HEK293T (cell line): ENCODE data around the gene TMEM135.
"Not testable (repeated sequence)": the region's sequence is repeated elsewhere in the genome, so short reads cannot be mapped to it uniquely, and the experiment has no call there.

Source experiments
- CTCF ChIA-PET: fragments of 350-600 bp; formaldehyde crosslinking; extraction: SDS; loops from one replicate; lab custom pipeline; 2021; ENCODE audit warnings: antibody characterized with exemption, inconsistent platforms; lab: Yijun Ruan, JAX
- POLR2A ChIA-PET: fragments of 350-600 bp; formaldehyde crosslinking; extraction: SDS; loops from one replicate; lab custom pipeline; 2020; ENCODE audit warnings: antibody characterized with exemption, inconsistent platforms; lab: Yijun Ruan, JAX
- DNase-seq: peaks from one replicate; pipeline ENCODE4 v3.0.0; 2012; ENCODE audit warnings: mixed read lengths; ENCODE audit errors: extremely low spot score
- ARNT ChIP-seq: fragments of 450-650 bp; IDR thresholded peaks from 2 replicates; pipeline ENCODE4 v1.6.1; 2017; ENCODE audit warnings: mild to moderate bottlenecking
- BHLHE40 ChIP-seq: fragments of 450-650 bp; IDR thresholded peaks from 2 replicates; pipeline ENCODE4 v1.6.1; 2016; ENCODE audit warnings: mild to moderate bottlenecking, moderate library complexity, borderline replicate concordance
- CTBP1 ChIP-seq: fragments of 450-650 bp; IDR thresholded peaks from 2 replicates; pipeline ENCODE4 v1.6.1; 2016; ENCODE audit warnings: borderline replicate concordance
- ELF4 ChIP-seq: fragments of 450-650 bp; IDR thresholded peaks from 2 replicates; pipeline ENCODE4 v1.6.1; 2017; ENCODE audit warnings: antibody characterized with exemption
- FOXA1 ChIP-seq: fragments of 450-650 bp; IDR thresholded peaks from 2 replicates; pipeline ENCODE4 v1.6.1; 2016; ENCODE audit warnings: mild to moderate bottlenecking
- FOXK2 ChIP-seq: fragments of 450-650 bp; IDR thresholded peaks from 2 replicates; pipeline ENCODE4 v1.6.1; 2016; ENCODE audit warnings: mild to moderate bottlenecking
- FOXM1 ChIP-seq: fragments of 450-650 bp; IDR thresholded peaks from 2 replicates; pipeline ENCODE4 v1.6.1; 2017; ENCODE audit warnings: mild to moderate bottlenecking, borderline replicate concordance
- HDGF ChIP-seq: fragments of 450-650 bp; IDR thresholded peaks from 2 replicates; pipeline ENCODE4 v1.6.1; 2017; ENCODE audit warnings: antibody characterized with exemption, borderline replicate concordance
- L3MBTL2 ChIP-seq: fragments of 450-650 bp; conservative IDR thresholded peaks from 2 replicates; pipeline ENCODE4 v1.6.1; 2016; ENCODE audit warnings: mild to moderate bottlenecking
- LEF1 ChIP-seq: fragments of 450-650 bp; IDR thresholded peaks from 2 replicates; pipeline ENCODE4 v1.6.1; 2017; ENCODE audit warnings: mild to moderate bottlenecking, borderline replicate concordance
- NFRKB ChIP-seq: fragments of 450-650 bp; IDR thresholded peaks from 2 replicates; pipeline ENCODE4 v1.6.1; 2016; ENCODE audit warnings: mild to moderate bottlenecking, moderate library complexity
- SP1 ChIP-seq: fragments of 450-650 bp; IDR thresholded peaks from 2 replicates; pipeline ENCODE4 v1.6.1; 2017
- SUZ12 ChIP-seq: fragments of 450-650 bp; IDR thresholded peaks from 2 replicates; pipeline ENCODE4 v1.6.1; 2016; ENCODE audit warnings: mild to moderate bottlenecking
- TARDBP ChIP-seq: fragments of 450-650 bp; IDR thresholded peaks from 2 replicates; pipeline ENCODE4 v1.6.1; 2016
- ZNF384 ChIP-seq: fragments of 450-650 bp; IDR thresholded peaks from 2 replicates; pipeline ENCODE4 v1.6.1; 2016
- TF ChIP-seq, protein P1 (sequence below): fragments of 450-650 bp; IDR thresholded peaks from 2 replicates; pipeline ENCODE4 v1.6.1; 2016

TMEM135 gene

DNA sequence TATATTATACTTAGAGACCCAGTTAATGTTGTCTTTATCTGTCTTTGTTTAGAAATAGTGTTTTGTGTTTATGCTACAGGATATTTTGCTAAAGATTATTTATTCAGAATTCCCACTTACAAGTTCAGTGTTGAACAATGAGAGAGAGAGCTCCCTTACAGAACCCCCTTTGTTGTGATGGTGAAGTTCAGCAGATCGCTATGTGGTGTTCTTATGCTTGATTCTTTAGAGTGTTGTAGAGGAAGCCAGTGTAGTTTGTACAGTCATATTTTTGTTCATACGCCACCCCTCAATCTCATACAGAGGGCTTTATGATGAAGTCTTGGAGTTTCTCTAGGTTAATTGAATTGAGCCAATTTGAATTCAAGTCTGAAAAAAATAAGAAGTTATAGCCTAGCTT is 150.2 kb downstream of the TMEM135 start:
- no peak for TF ChIP-seq L3MBTL2
- CTCF ChIA-PET: no interaction called here
- POLR2A ChIA-PET: no interaction called here
- no peak for DNase-seq

DNA sequence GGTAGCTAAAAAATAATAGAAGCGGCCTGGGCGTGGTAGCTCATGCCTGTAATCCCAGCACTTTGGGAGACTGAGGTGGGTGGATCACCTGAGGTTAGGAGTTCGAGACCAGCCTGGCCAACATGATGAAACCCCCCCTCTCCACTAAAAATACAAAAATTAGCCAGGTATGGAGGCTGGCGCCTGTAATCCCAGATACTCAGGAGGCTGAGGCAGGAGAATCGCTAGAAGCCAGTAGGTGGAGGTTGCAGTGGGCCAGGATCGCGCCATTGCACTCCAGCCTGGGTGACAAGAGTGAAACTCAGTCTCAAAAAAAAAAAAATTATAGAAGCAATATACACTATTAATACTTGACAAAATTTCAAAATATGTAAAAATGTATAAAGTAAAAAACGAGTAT is 150.7 kb downstream of the TMEM135 start:
- CTCF ChIA-PET, DNase-seq, POLR2A ChIA-PET: not testable (repeated sequence)

DNA sequence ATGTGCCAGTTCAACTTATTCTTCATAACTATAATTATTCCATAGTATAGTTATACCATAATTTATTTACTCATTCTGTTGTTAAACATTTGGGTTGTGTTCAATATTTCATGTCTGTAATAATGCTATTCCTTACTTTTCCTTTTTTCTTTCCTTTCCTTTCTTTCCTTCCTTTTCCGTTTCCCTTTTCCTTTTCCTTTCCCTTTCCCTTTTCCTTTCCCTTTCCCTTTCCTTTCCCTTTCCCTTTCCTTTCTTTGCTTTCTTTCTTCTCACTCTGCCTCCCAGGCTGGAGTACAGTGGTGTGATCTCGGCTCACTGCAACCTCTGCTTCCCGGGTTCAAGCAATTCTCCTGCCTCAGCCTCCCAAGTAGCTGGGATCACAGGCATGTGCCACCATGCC is 151.2 kb downstream of the TMEM135 start:
- POLR2A ChIA-PET, DNase-seq, CTCF ChIA-PET: not testable (repeated sequence)

DNA sequence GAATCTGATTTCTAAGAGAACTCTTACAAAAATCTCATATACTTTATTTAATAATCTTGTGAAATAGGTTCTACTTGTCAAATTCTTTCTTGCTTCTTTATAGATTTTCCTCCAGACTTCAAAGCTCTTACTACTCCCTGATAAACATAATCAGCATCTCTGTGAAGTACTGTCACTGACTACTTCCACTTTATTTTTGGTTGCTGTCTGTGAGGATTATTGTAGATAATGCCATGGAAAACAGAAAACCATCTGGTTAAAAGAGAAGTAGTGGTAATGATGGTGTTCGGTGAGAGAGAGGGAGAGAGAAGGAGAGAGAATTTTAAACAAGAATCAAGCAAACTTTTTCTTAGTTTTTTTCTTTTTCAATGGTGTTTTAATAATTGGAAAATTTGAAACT is 152.3 kb downstream of the TMEM135 start:
- ChIA-PET POLR2A (no interaction called here), CTCF (no interaction called here)
- no peak for DNase-seq
- TF ChIP-seq ELF4: no peak
- no peak for TF ChIP-seq SP1
- TF ChIP-seq HDGF: no peak
- TF ChIP-seq, protein P1, sequence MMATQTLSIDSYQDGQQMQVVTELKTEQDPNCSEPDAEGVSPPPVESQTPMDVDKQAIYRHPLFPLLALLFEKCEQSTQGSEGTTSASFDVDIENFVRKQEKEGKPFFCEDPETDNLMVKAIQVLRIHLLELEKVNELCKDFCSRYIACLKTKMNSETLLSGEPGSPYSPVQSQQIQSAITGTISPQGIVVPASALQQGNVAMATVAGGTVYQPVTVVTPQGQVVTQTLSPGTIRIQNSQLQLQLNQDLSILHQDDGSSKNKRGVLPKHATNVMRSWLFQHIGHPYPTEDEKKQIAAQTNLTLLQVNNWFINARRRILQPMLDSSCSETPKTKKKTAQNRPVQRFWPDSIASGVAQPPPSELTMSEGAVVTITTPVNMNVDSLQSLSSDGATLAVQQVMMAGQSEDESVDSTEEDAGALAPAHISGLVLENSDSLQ: no peak
- TF ChIP-seq NFRKB: no peak
- TF ChIP-seq ARNT: no peak
- no peak for TF ChIP-seq FOXM1
- TF ChIP-seq SUZ12: no peak

DNA sequence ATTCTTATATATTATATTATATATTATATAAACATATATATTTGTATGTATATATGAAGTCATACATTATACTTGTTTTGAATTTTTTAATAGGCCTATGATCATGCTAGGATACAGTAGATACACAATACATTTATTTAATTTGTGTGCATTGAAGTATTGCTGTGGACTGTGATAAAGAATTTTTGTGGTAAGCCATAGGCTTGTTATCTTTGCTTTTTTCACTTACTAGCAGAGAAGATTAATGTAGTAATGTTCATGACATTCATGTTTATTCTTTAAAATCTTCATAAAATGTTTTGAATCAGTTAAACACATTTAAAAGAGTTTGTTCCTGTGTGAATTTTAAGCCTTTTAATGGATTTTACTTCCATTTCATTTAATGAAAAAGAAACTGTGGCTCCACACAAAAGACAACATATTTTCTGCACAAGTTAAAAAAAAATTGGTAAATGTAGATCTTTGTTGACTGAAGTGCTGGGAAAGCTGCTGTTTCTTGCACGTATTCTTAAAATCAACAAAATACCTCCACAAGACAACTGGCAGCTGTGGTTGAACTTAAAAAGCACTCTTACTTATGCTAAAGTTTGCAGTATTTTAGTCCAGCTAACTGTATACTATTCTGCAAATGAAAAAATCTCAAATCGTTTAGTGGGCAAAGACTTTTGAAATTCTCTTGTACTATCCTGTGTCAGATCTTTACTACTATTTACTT is 156.2 kb downstream of the TMEM135 start:
- POLR2A ChIA-PET: no interaction called here
- TF ChIP-seq NFRKB: no peak
- TF ChIP-seq FOXA1: no peak
- TF ChIP-seq, protein P1: no peak
- TF ChIP-seq ELF4: no peak
- no peak for TF ChIP-seq CTBP1
- TF ChIP-seq TARDBP: no peak
- CTCF ChIA-PET: no interaction called here
- no peak for DNase-seq

DNA sequence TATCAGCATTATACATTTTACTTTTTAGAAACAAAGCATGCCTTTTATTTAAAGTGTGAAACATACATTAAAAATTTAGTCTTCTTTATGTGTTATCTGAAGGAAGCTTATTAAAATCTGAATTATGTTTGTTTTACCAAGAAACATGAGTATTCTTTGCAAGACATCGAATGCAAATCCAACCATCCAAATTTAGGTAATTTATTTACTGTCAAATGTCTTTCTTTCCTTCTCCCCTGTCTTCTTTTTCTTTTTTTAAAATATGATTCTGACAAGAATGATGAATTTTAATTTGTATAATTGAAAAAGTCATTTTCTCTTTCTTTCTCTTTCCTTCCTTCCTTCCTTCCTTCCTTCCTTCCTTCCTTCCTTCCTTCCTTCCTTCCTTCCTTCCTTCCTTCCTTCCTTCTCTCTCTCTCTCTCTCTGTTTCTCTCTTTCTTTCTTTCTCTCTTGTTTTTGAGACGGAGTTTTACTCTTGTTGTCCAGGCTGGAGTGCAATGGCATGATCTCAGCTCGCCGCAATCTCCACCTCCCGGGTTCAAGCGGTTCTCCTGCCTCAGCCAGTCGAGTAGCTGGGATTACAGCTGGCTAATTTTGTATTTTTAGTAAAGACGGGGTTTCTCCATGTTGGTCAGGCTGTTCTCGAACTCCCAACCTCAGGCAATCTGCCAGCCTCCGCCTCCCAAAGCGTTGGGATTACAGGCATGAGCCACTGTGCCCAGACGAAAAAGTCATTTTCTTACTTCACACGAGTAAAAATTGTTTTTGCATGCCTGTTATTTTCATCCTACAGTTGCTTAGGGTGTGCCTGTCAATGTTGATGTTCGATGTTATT is 157.5 kb downstream of the TMEM135 start:
- POLR2A ChIA-PET: no interaction called here
- no peak for DNase-seq
- CTCF ChIA-PET: interaction anchor here (0.6 kb wide), 1 partner anchor 69 kb away, joined by 3 read pairs; no protein-coding TSS in a partner anchor
- TF ChIP-seq BHLHE40 (no peak), FOXM1 (no peak), CTBP1 (no peak), FOXK2 (no peak), ARNT (no peak)

DNA sequence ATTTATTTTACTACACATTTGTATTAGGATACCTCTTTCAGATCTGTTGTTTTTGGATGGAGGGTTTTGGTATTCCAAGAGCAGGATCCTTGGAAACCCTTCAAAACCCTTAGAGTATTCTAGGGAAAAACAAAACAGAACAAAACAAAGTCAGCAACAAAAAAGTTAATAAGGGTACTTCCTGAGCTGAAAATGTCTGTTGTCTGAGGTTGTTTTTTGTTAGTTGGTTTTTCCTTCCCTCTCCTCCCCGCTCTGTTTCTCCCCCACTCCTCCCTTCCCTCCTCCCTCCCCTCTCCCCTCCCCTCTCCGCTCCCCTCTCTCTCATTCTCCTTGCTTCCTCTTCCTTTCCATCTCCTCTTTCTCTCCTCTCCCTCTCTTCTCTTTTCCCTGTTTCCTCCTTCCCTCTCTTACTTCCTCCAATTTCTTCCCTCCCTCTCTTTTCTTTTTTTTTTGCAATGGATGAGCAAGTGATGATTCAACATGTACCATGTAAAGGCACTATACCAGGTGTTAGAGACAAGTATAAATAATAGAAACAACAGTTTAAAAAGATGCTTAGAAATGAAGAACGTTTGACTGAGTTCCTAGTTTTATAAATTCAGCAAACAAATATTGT is 160.6 kb downstream of the TMEM135 start:
- no peak for TF ChIP-seq L3MBTL2
- no peak for TF ChIP-seq NFRKB
- no peak for TF ChIP-seq SUZ12
- TF ChIP-seq, protein P1: no peak
- TF ChIP-seq ZNF384: no peak
- no peak for TF ChIP-seq HDGF
- no peak for TF ChIP-seq LEF1
- no peak for TF ChIP-seq FOXM1
- TF ChIP-seq SP1: no peak
- no peak for TF ChIP-seq ARNT
- TF ChIP-seq ELF4: no peak
- TF ChIP-seq FOXK2: no peak
- TF ChIP-seq TARDBP: no peak
- TF ChIP-seq FOXA1: no peak
- no peak for TF ChIP-seq CTBP1
- no peak for TF ChIP-seq BHLHE40
- POLR2A ChIA-PET: no interaction called here
- CTCF ChIA-PET: no interaction called here
- no peak for DNase-seq
